SKM-1 treated with dmso at 0.1 percent for 144 hours (cell line): ENCODE data around the gene LCE2C.
"Not testable (repeated sequence)": the region's sequence is repeated elsewhere in the genome, so short reads cannot be mapped to it uniquely, and the experiment has no call there.

ENCODE experiments used
- DNase-seq: peaks from one replicate; lab custom pipeline; 2025; ENCODE audit not compliant: unreplicated experiment; lab: John Stamatoyannopoulos, UW

LCE2C gene, protein sequence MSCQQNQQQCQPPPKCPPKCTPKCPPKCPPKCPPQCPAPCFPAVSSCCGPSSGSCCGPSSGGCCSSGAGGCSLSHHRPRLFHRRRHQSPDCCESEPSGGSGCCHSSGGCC

DNA sequence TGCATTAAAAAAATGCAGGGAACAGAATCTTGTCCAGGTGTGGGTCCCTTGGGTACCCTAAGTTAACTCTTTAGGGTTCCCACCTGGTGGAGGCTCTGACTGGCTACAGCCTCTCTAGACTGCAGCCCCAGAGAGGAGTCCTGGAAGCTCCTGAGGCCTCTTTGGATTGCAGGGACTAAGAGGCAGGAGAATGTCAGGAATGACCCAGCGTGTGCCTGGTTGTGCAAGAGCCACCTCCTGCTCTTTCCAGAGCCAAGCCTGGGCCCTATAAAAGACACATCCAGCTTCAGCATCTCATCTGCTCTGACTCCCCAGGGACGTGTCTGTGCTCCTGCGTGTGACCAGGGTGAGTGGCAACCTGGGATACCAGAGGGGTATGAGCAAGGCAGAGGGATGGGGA, at the start of gene LCE2C:
Gene LCE2C, plus strand, starts transcription at position 297 of the 400 bp plus-strand sequence. CDS start 737 bp downstream, outside the sequence.
- not testable (repeated sequence) for DNase-seq

DNA sequence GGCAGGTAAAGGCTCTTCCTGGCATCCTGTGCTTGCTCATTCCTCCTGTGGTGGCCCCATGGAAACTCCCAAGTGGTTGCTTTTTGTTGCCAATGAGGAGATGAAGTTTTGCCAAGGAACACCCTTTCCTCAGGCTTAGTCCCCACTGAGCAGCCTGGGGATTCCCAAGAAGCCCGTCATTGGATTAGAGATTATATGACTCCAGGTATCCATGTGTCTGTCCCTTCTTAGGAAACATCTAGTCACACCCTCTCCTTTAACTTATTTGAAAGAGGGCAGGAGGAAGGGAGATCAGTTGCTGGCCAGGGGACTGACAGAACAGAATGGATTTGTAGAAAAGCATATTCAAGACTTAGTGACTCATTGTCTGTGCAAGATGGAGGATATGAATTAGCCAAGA, 48.3 kb upstream of the LCE2C start:
- DNase-seq, result no peak

DNA sequence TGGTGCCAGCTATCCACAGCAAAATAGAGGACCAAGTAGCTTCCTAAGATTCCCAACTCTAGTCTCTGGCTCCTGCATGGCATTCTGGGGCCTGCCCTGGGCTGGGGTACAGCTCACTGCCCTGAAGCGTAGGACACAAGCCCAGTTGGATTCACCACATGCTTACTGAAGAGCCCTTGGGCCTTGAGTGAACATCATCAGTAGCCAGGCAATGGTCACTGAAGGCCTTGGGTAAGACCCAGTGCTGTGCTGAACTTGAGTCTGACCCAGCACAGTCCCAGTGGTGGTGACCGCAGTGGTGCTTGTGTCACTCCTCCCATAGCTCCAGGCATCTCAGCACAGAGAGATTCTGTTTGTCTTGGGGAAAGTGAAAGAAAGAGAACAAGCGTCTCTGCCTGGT, 44.5 kb upstream of the LCE2C start:
- DNase-seq, result no peak

DNA sequence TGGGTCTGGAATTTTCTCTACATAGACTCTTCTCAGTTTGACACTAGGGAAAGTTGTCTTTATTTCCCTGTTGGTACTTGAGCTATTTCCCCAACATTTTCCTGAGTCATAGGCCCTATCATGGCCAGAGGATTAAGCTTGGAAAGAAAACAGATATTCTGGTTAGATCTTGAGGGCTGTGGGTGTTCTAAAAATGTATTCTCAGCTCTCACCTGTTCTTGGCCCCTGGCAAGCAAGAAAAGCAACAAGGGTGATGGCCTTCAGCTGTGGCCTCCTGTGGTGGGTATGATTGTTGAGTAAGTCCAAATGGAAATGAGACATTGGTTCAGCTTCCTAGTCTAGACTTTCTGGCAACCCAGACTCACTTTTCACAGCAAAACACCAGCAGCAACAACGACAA, 34.7 kb upstream of the LCE2C start:
- no peak for DNase-seq

DNA sequence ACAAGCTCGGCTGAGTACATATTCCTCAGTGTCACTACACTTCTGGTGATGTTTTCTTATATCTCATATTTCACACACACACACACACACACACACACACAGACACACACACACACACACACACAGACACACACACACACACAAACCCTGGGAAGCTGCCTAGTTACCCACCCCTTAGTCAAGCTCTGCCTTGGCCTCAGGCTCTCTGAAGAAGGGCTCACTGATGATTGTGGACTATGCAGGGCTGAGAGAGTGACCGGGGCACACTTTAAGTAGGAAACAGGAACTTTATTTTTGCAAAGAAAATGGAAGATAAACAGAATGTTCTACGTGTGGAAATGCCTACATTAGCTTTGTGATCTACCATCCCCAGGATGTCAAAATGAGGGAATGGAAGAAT, 31.1 kb upstream of the LCE2C start:
- DNase-seq, result no peak

DNA sequence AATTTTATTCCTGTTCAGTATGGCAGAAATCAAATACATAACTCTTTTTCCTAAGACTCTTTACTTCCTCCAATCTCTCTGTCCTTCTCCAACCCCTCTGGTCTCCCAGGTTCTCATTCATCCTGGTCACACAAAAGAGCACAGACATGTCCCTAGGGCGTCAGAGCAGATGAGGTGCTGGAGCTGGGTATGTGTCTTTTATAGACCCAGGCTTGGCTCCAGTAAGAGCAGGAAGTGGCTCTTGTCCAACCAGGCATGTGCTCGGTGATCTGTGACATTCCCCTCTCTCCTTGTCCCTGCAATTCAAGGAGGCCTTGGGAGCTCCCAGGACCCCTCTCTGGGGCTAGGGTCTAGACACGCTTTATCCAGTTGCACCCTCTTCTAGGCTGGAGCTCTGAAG, 29.9 kb upstream of the LCE2C start:
- no peak for DNase-seq

DNA sequence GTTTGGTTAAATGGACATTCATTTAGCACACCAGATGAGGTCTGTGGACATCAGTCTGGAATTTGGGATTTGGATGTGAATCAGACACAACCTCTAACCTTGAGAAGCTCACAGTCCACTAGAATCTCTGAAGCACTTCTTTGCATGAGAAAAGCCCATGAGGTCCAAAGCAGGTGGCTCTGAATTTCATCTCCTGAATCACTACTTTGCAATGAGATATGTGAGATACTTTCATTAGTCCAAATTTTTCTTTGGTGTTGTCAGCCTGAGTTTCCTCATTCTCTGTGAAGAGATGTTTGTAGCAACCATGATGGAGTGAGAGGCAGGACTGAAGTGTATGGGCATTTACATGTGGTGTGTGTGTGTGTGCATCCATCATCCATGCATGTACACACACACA, 28.4 kb upstream of the LCE2C start:
- DNase-seq, result no peak

DNA sequence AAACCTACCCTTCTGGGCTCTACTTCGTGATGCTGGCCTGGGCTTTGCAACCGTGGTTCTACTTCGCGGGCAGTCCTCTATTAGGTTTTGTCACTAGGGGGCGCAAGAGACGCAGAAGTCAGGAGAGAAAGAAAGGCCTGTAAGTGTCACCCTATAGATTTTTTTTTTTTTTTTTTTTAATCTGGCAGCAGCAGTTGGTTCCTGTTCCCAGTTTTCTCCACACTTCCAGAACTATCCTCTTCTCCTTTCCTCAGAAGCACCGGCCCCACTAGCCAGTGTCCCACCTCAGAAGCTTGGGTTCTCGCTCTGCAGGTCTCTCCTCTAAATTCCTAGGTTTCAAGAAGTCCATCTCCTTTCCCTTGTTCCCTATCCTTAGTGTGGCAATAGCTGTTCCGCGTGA, 21.0 kb upstream of the LCE2C start:
- peak; percentile 62 for DNase-seq

DNA sequence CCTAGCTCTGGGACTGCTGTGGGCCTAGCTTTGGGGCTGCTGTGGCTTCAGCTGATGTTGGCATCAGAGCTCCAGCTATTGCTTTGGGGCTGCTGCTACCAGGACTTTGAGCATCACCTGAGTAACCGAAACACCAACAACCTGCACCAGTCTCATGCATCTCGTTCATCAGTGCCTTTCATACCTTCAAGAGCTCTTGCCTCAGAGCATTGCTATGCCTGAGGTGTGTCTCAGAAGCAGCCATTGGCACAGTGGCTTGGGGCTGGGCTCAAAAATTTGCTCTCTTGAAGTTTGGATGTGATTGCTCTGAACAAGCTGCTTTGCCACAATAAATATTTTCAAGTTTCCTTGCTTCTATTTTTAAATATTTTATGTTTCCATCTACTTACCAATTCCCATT, 18.6 kb upstream of the LCE2C start:
- no peak for DNase-seq

DNA sequence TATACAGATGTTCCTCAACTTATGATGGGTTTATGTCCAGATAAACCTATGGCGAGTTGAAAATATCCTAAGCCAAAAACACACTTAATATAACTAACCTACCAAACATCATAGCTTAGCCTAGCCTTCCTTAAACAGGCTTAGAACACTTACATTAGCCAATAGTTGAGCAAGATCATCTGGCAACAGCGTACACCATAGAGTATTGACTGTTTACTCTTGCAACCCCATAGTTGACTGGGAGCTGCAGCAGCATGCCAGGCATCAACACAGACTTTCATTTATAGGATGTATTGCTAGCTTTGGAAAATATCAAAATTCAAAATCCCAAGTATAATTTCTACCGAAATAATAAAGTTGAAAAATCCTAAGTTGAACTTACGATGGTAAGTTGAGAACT, 17.4 kb upstream of the LCE2C start:
- DNase-seq, result no peak

DNA sequence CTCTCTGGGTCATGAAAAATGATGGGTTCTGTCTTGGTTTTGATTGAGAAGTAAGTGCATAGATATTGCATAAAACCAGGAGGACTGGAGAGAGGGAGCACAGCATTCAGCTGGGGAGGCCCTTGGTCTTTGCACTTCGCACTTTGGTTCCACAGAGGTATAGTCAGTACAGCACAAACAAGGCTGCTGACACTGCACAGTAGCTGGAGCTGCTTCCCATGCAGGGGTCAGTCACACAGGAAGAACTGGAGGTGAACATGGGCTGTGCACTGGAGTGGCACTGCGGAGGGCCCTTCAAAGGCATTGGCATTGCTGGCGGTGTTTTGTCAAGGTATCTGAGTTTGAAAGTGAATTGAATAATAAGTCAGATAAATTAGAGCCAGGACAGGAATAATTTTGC, 16.4 kb upstream of the LCE2C start:
- no peak for DNase-seq

DNA sequence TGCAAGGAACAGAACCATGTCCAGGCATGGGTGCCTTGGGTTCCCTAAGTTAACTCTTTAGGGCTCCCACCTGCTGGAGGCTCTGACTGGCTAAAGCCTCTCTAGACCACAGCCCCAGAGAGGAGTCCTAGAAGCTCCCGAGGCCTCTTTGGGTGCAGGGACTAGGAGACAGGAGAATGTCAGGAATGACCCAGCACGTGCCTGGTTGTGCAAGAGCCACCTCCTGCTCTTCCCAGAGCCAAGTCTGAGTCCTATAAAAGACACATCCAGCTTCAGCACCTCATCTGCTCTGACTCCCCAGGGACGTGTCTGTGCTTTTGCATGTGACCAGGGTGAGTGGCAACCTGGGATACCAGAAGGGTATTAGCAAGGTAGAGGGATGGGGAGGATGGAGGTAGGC, 12.0 kb upstream of the LCE2C start, which contains the start of gene LCE2D:
Gene LCE2D, plus strand, starts transcription at position 283 of the 400 bp plus-strand sequence. CDS start 726 bp downstream, outside the sequence.
- DNase-seq, result no peak

DNA sequence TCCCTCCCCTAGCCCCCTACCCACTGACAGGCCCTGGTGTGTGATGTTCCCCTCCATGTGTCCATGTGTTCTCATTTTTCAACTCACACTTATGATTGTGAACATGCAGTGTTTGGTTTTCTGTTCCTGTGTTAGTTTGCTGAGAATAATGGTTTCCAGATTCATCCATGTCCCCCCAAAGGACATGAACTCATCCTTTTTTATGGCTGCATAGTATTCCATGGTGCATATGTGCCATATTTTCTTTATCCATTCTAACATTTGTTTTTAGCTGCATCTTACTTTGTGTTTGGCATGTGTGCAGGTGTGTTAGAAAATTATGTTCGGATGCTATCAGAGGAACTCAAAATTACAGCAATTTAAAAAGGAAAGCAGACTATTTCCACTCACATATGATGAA, 8.9 kb upstream of the LCE2C start:
- DNase-seq, result not testable (repeated sequence)

DNA sequence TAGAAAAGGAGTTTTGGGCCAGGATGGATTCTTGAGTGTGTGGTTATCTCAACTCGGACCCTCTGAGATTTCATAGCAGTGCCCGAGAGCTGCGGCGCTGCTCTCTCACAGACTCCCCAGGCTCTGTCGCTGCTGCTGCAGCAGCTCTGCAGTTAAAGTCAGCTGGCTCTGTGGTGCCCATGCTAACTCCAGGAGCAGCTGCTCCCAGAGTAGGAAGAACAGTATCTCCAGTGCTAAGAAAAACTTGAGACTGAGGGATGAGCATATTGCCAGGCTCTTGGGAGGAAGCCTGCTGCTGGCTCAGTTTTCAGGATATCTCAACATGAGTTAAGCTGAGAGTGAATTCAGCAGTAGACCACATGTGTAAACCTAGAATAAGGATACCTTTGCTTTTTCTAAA, 7.4 kb upstream of the LCE2C start:
- DNase-seq, result no peak

DNA sequence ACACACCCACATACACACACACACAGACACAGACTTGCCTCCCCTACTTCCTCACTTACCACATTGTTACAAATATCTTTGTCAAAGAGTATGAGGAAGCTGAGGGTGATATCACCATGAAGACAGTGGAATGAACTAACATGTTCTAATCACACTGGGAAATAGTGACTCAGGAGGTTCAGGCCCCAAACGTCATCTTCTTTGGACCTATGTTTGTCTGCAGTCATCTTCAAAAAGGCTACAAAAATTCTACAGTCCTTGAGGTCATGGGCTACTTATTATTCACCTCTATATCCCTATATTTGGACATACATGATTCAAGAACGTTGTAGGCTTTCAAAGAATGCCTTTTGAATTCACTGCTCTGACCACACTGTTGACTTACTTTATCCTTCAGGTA, 2.1 kb upstream of the LCE2C start:
- DNase-seq, result no peak

DNA sequence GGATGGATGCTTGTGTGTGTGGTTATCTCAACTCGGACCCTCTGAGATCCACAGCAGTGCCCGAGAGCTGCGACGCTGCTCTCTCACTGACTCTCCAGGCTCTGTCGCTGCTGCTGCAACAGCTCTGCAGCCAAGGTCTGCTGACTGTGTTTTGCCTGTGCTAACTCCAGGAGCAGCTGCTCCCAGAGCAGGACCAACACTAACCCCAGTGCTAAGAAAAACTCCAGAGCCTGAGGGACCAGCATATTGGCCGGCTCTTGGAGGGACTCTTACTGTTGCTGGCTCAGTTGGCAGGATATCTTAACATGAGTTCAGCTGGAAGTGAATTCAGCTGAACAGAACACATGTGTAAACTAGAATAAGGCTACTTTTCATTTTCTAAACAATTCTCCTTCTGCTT, 4.4 kb downstream of the LCE2C start:
- no peak for DNase-seq

DNA sequence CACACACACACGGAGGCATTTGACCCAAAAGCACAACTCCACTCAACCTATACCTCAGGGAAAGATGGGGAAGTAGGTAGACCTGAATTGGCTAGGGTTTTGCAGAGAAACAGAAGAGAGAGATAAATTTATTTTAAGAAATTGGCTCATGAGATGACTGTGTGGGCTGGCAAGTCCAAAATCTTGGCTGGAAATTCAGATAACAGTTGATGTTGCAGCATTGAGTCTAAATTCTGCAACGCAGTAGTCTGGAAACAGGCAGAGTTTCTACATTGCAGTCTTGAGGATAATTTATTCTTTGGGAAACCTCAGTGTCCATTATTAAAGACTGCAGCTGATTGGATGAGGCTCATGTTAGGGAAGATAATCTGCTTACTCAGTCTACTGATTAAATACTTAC, 6.5 kb downstream of the LCE2C start:
- no peak for DNase-seq

DNA sequence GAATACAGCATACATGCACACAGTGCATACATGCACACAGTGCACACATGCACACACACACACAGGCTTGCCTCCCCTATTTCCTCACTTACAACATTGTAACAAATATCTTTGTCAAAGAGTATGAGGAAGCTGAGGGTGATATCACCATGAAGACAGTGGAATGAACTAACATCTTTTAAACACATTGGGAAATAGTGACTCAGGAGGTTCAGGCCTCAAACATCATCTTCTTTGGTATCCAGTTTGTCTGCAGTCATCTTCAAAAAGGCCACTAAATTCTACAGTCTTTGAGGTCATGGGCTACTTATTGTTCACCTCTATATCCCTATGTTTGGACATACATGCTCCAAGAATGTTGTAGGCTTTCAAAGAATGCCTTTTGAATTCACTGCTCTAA, 8.8 kb downstream of the LCE2C start:
- DNase-seq, result no peak

DNA sequence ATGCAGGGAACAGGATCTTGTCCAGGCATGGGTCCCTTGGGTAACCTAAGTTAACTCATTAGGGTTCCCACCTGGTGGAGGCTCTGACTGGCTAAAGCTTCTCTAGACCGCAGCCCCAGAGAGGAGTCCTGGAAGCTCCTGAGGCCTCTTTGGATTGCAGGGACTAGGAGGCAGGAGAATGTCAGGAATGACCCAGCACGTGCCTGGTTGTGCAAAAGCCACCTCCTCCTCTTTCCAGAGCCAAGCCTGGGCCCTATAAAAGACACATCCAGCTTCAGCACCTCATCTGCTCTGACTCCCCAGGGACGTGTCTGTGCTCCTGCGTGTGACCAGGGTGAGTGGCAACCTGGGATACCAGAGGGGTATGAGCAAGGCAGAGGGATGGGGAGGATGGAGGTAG, 10.7 kb downstream of the LCE2C start, which contains the start of gene LCE2B:
Gene LCE2B, plus strand, starts transcription at position 301 of the 400 bp plus-strand sequence. CDS start 721 bp downstream, outside the sequence.
- DNase-seq, result not testable (repeated sequence)

DNA sequence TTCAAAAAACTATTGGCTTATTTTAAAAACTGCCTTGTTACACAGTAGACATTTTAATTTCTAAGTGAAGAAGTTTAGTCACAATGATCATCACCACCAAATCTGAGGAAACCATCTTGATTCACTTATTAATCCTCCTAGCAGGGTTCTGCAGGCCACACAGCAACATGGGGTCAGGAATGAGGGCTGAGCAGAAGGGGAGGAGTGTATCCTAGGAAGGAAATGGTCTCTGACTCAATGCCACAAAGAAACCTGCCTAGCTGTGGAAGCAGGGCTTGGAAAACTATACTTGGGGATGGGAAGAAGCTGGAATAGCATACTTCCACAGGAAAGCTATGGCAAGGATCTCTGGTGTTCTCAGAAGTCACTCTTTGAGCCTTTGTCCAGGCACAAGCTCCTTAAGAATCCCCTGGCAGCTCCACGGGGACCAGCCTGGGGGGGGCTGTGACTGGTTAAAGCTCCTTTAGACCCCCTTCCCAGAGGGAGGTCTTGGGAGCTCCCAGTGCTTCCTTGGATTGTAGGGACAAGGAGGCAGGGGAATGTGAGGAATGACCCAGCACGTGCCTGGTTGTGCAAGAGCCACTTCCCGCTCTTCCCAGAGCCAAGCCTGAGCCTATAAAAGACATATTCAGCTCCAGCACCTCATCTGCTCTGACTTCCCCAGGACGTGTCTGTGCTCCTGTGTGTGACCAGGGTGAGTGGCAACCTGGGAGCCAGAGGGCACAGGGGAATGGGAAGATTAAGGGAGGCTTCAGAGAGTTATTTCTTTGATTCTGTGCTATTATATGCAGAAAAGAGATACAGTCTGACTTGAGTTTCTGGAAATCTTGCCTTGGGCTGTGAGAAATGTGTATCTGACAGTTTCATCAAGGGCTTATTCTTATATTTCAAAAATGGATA, 22.9 kb downstream of the LCE2C start, which contains the start of gene LCE2A:
Gene LCE2A, plus strand, starts transcription at position 645 of the 900 bp plus-strand sequence. CDS start 557 bp downstream, outside the sequence.
- no peak for DNase-seq

DNA sequence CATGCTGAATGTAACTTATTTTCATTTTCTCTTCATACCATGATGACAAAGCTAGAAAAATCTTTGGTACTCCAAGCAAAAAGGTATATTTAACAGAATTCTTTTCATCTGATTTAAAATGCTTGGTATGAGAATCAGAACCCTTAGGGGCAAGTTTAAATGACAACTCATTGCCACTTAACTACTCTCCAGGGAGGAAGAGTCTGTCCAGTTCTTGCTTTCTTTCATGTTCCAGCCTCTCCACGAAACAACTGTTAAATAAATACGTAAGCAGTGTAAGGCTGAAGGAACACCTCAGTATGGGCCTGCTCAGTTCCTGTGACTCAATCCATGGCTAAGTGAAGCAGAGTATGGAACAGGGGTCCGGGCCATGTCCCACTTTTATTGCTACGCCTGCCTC, 24.7 kb downstream of the LCE2C start:
- DNase-seq, result no peak

DNA sequence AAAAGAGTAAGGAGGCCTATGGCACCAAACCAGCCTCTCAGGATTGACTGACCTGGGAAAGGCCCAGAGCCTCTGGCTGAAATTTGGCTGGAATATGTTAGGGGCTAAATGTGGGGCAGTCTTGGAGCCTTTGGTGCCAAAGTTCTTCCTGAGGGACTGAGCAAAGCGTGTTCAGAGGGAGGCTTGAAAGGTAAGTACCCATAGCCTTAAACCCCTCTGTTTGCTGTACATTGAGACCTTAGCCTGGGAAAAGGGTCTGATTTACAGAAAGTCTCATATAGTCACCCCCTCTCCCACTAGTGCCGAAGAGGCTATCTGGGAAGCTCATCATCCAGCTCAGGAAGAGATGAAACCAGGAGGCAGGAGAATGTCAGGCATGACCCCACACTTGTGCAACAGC, 32.8 kb downstream of the LCE2C start, which contains the start of gene LCE4A:
Gene LCE4A, plus strand, starts transcription at position 301 of the 400 bp plus-strand sequence. CDS start 916 bp downstream, outside the sequence.
- DNase-seq, result no peak
